Astrocyte (in vitro differentiated cells and primary cell): ENCODE measurements around the gene SPAG7. TPM values are rescaled to one million over a fixed set of nuclear protein-coding genes. Genes with fewer than 3 reads are reported as not detected.

ENCODE experiments used
- DNase-seq: peaks from one replicate; pipeline ENCODE4 v3.0.0-alpha.2; 2010; ENCODE audit warnings: low read depth
- FAIRE-seq: peaks from 2 replicates; lab custom pipeline; 2011; peaks lifted over from hg19 to GRCh38; lab: Jason Lieb, UNC
- H2AFZ ChIP-seq: 2 replicates; pipeline ENCODE4 v1.6.0; 2012; ENCODE audit warnings: low read depth, low read length, inconsistent platforms
- H3K27ac ChIP-seq: 2 replicates; pipeline ENCODE4 v1.5.1; 2011; ENCODE audit warnings: low read depth, low read length, inconsistent platforms
- H3K27me3 ChIP-seq: 2 replicates; pipeline ENCODE4 v1.6.0; 2011; ENCODE audit warnings: low read length, inconsistent platforms; ENCODE audit not compliant: insufficient read depth
- H3K36me3 ChIP-seq: 2 replicates; pipeline ENCODE4 v1.5.1; 2011; ENCODE audit warnings: low read length, inconsistent platforms; ENCODE audit not compliant: insufficient read depth
- H3K4me1 ChIP-seq: 2 replicates; pipeline ENCODE4 v1.5.1; 2011; ENCODE audit warnings: low read length, inconsistent platforms; ENCODE audit not compliant: insufficient read depth
- H3K4me2 ChIP-seq: 2 replicates; pipeline ENCODE4 v1.6.0; 2012; ENCODE audit warnings: low read length, inconsistent platforms
- H3K4me3 ChIP-seq: 2 replicates; pipeline ENCODE4 v1.5.1; 2011; ENCODE audit warnings: low read depth, mild to moderate bottlenecking, low read length, inconsistent platforms; ENCODE audit not compliant: insufficient read depth
- H3K79me2 ChIP-seq: 2 replicates; pipeline ENCODE4 v1.6.0; 2012; ENCODE audit warnings: mild to moderate bottlenecking, low read length, inconsistent platforms; ENCODE audit not compliant: insufficient read depth
- H3K9ac ChIP-seq: 2 replicates; pipeline ENCODE4 v1.6.0; 2012; ENCODE audit warnings: mild to moderate bottlenecking, low read length, inconsistent platforms
- H3K9me3 ChIP-seq: 2 replicates; pipeline ENCODE4 v1.5.1; 2012; ENCODE audit warnings: low read depth, mild to moderate bottlenecking, low read length, inconsistent platforms; ENCODE audit not compliant: insufficient read depth
- H4K20me1 ChIP-seq: 2 replicates; pipeline ENCODE4 v1.6.0; 2012; ENCODE audit warnings: low read length, inconsistent platforms; ENCODE audit not compliant: insufficient read depth
- H3K27ac Mint-ChIP-seq: one replicate; pipeline ENCODE4 v1.8.0; 2021; ENCODE audit warnings: mild to moderate bottlenecking, mixed read lengths; ENCODE audit not compliant: unreplicated experiment
- H3K27me3 Mint-ChIP-seq: one replicate; pipeline ENCODE4 v1.8.0; 2021; ENCODE audit warnings: low read depth, mixed read lengths; ENCODE audit not compliant: unreplicated experiment
- H3K36me3 Mint-ChIP-seq: one replicate; pipeline ENCODE4 v1.8.0; 2021; ENCODE audit warnings: low read depth, mixed read lengths; ENCODE audit not compliant: unreplicated experiment
- H3K4me1 Mint-ChIP-seq: one replicate; pipeline ENCODE4 v1.8.0; 2021; ENCODE audit warnings: low read depth, mixed read lengths; ENCODE audit not compliant: unreplicated experiment
- H3K4me3 Mint-ChIP-seq: one replicate; pipeline ENCODE4 v1.8.0; 2021; ENCODE audit warnings: mild to moderate bottlenecking, moderate library complexity, mixed read lengths; ENCODE audit not compliant: unreplicated experiment
- H3K9me3 Mint-ChIP-seq: one replicate; pipeline ENCODE4 v1.8.0; 2021; ENCODE audit warnings: mild to moderate bottlenecking, mixed read lengths; ENCODE audit not compliant: unreplicated experiment
- EZH2 ChIP-seq: IDR thresholded peaks from 2 replicates; pipeline ENCODE4 v1.6.1; 2012; ENCODE audit warnings: mild to moderate bottlenecking, low read length, inconsistent platforms; ENCODE audit not compliant: insufficient read depth
- microRNA-seq: library from miRNA; unstranded; fragments of <30 nt; microRNA quantifications from one replicate; pipeline ENCODE4 v1.2.0, GENCODE V29; 2020
- total RNA-seq: library from RNA; stranded (reverse); gene quantifications from 2 replicates; pipeline ENCODE4 v1.2.1, GENCODE V29; 2021
- TF ChIP-seq, protein P1 (sequence below): IDR thresholded peaks from 2 replicates; pipeline ENCODE4 v1.5.1; 2011; ENCODE audit warnings: low read depth, mild to moderate bottlenecking, inconsistent platforms, low read length, moderate library complexity; ENCODE audit not compliant: insufficient read depth

The SPAG7 gene
- total RNA-seq, 1 donor from 2014 or later: 60.9 TPM

DNA sequence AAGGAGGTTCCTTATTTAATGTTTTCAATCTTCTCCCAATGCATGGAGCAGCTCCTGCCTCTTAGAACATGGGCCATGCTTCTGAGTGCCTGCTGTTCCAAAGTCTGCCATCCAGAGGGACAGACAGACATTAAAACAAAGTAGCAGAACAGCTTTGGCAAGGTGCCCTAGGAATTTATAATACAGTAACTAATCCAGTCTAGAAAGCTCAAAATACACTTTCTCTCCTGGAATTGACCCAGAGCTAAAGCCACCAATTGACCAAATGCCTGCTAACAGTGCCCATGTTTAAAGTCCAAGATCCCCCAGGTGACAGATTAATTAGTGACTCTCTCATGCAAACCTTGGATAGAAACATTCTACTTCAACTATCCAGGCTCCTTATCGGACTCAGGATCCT is 53.6 kb downstream of the SPAG7 start:
- H3K27ac Mint-ChIP-seq: no peak overlapping the region
- no peak for FAIRE-seq

More for the DNA sequence above, 53.6 kb downstream of the SPAG7 start:
- no peaks in the 10 kb centered on the region for H3K9me3 ChIP-seq
- H2AFZ ChIP-seq: no peak overlapping the region
- peaks cover under 1% of the 10 kb centered on the region for H3K4me1 ChIP-seq
- Mint-ChIP-seq H3K27me3 (no peaks in the 10 kb centered on the region), H3K4me3 (no peak overlapping the region), H3K4me1 (no peaks in the 10 kb centered on the region), H3K36me3 (no peaks in the 10 kb centered on the region), H3K9me3 (no peaks in the 10 kb centered on the region)
- no peak overlapping the region for H3K4me3 ChIP-seq
- H3K79me2 ChIP-seq: no peaks in the 10 kb centered on the region
- DNase-seq: no peak
- no peak overlapping the region for H3K9ac ChIP-seq
- no peaks in the 10 kb centered on the region for H3K27me3 ChIP-seq
- H3K36me3 ChIP-seq: no peaks in the 10 kb centered on the region
- no peak overlapping the region for H3K4me2 ChIP-seq
- H3K27ac ChIP-seq: no peak overlapping the region
- TF ChIP-seq, protein P1, sequence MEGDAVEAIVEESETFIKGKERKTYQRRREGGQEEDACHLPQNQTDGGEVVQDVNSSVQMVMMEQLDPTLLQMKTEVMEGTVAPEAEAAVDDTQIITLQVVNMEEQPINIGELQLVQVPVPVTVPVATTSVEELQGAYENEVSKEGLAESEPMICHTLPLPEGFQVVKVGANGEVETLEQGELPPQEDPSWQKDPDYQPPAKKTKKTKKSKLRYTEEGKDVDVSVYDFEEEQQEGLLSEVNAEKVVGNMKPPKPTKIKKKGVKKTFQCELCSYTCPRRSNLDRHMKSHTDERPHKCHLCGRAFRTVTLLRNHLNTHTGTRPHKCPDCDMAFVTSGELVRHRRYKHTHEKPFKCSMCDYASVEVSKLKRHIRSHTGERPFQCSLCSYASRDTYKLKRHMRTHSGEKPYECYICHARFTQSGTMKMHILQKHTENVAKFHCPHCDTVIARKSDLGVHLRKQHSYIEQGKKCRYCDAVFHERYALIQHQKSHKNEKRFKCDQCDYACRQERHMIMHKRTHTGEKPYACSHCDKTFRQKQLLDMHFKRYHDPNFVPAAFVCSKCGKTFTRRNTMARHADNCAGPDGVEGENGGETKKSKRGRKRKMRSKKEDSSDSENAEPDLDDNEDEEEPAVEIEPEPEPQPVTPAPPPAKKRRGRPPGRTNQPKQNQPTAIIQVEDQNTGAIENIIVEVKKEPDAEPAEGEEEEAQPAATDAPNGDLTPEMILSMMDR: no peak
- no peak for TF ChIP-seq EZH2
- H4K20me1 ChIP-seq: no peaks in the 10 kb centered on the region

Small RNA genes lying within 50 kb of the gene (microRNA-seq; reads per million reads assigned to microRNA genes)
- not detected for gene MIR6864
- not detected for gene MIR6865

Other genes starting within 250 kb of the SPAG7 start
- 8.5 and 9.9 TPM in 2 replicates for gene MED11, start 236.4 kb downstream of the SPAG7 start, total RNA-seq
- 0.09 and 0.12 TPM in 2 replicates for gene ZMYND15, start 228.0 kb downstream of the SPAG7 start, total RNA-seq
- gene CXCL16, start 227.9 kb downstream of the SPAG7 start, total RNA-seq: 2.2 and 3.2 TPM in 2 replicates
- gene TM4SF5, start 195.9 kb downstream of the SPAG7 start, total RNA-seq: not detected in 2 replicates
- gene VMO1, start 181.5 kb downstream of the SPAG7 start, total RNA-seq: 0.75 TPM in 1 of 2 replicates, not detected in the other
- gene GLTPD2, start 178.9 kb downstream of the SPAG7 start, total RNA-seq: not detected in 2 replicates
- 154 and 161 TPM in 2 replicates for gene PSMB6, start 171.7 kb downstream of the SPAG7 start, total RNA-seq
- gene PLD2, start 160.7 kb downstream of the SPAG7 start, total RNA-seq: 21.4 and 29.3 TPM in 2 replicates
- 51.3 and 63.2 TPM in 2 replicates for gene MINK1, start 134.5 kb downstream of the SPAG7 start, total RNA-seq
- gene C17orf107, start 68.3 kb downstream of the SPAG7 start, total RNA-seq: 2.2 and 3.9 TPM in 2 replicates
- gene CHRNE, start 64.7 kb downstream of the SPAG7 start, total RNA-seq: 0.20 and 0.43 TPM in 2 replicates
- 0.09 TPM in 1 of 2 replicates, not detected in the other for gene GP1BA, start 35.5 kb downstream of the SPAG7 start, total RNA-seq
- 36.8 and 43.0 TPM in 2 replicates for gene SLC25A11, start 27.8 kb downstream of the SPAG7 start, total RNA-seq
- gene RNF167, start 27.5 kb downstream of the SPAG7 start, total RNA-seq: 88.0 and 89.7 TPM in 2 replicates
- 1,246 and 1,346 TPM in 2 replicates for gene PFN1, start 19.3 kb downstream of the SPAG7 start, total RNA-seq
- 12.7 and 20.4 TPM in 2 replicates for gene ENO3, start 16.7 kb downstream of the SPAG7 start, total RNA-seq
- gene CAMTA2, start 19.9 kb upstream of the SPAG7 start, total RNA-seq: 43.1 and 44.3 TPM in 2 replicates
- gene INCA1, start 29.7 kb upstream of the SPAG7 start, total RNA-seq: 0.82 and 1.7 TPM in 2 replicates
- 94.8 and 109 TPM in 2 replicates for gene KIF1C, start 30.1 kb upstream of the SPAG7 start, total RNA-seq
- gene SLC52A1, start 67.6 kb upstream of the SPAG7 start, total RNA-seq: not detected in 2 replicates
- not detected in 2 replicates for gene ZFP3, start 110.7 kb upstream of the SPAG7 start, total RNA-seq
- gene ZNF232, start 144.1 kb upstream of the SPAG7 start, total RNA-seq: 7.8 and 9.4 TPM in 2 replicates
- gene USP6, start 148.2 kb upstream of the SPAG7 start, total RNA-seq: 0.86 and 1.1 TPM in 2 replicates
- gene ZNF594, start 224.1 kb upstream of the SPAG7 start, total RNA-seq: 7.8 and 8.9 TPM in 2 replicates